Measurements from ENCODE around the gene NIPBL.

DNA sequence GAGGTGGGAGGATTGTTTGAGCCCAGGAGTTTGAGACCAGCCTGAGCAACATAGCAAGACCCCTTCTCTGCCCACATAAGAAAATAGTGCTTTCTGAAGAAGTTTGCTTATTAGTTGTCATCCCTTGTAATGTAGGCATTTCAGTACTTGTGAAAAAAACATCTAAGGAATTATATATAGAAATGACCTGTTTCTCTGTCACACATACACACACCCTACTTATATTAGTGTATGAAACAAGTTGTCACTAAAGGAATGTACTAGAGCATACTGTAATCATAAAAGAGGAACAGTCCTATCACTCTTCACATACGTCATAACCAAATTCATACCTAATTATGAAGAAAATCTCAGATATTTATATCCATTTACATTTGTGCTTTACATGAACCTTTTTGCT is 122.0 kb downstream of the NIPBL start:
- no peak for TF ChIP-seq CTCF (conservative IDR thresholded peaks at IDR 0.05)
- TF ChIP-seq EZH2 (IDR thresholded peaks at IDR 0.05; ENCODE audit: low read depth), result no peak
